GM11168 (cell line): ENCODE data around the gene MACROD2.

Experiments
- in situ Hi-C: fragments of 300-500 bp; cut with MboI; formaldehyde crosslinking; loops from one replicate; pipeline ENCODE4 v1.12.0; 2022; ENCODE audit warnings: low sequenced_read_pairs; ENCODE audit not compliant: unreplicated experiment

Gene MACROD2

DNA sequence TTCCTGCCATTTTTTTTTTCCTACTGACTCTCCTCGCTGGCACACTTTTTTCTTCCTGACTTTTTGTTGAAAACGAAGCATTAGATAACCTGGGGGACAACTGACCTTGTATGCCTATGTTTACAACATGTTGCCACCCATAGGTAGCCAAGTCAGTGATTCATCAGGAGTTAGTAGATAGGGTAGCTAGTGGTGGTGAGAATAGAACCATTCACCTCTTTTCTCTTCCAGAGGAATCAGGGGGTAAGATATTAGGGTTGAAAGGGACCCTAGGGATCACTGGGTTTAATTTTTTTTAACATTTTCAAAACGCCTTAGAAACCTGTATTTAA lies 770.0 kb downstream of the MACROD2 start:
- in situ Hi-C loops, result no loop called here

DNA sequence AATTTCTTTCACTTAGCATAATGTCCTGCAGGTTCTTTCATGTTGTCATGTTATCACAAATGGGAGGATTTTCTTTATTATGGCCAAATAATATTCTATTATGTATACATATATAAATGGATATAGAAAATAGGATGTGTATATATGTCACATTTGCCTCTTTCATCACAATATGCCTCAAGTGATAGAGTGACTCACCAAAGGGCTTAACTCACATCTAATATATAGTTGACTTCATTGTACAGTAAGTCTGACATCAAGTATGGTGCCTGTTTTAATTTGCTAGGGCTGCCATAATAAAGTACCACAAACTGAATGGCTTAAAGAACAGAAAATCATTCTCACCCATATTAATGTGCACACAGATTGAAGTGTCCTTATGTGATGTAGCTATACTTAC lies 778.2 kb downstream of the MACROD2 start:
- in situ Hi-C loops, result no loop called here

DNA sequence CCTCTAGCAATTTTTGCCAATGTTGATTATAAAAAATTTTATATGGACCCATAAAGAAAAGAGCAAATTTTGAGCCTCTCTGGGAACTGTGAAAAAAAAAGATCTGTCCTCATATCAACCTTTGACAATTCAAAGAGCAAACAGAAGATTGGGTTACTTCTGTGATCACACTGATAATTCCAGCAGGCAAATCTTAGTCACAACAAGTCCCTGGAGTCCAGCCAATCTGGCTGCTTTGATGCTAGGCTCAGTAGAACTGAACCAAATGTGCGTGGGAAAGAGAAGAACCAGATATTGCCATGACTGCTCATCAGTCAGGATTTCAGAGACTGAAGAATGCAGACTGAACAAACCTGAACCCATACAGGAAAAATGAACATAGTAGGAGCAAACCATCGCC lies 780.5 kb downstream of the MACROD2 start:
- in situ Hi-C loops, result no loop called here

DNA sequence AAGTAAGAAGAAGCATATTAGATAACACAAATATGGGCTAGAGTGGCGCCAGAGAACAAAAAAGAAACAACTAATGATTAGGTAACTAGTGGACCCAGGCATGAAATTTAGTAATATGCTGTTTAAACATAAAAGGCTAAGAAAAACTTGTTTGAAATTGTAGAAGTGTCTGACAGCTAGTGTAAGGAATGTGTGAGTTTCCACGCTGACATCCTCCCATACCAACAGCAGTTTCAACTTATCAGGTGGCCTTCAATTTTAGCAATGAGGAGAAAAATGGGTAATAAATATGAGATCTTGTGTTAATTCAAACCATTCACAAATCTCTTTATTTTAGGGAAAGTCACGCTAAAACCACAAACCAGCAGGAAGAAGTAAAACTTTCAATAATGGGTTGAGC lies 782.3 kb downstream of the MACROD2 start:
- in situ Hi-C loops, result no loop called here

DNA sequence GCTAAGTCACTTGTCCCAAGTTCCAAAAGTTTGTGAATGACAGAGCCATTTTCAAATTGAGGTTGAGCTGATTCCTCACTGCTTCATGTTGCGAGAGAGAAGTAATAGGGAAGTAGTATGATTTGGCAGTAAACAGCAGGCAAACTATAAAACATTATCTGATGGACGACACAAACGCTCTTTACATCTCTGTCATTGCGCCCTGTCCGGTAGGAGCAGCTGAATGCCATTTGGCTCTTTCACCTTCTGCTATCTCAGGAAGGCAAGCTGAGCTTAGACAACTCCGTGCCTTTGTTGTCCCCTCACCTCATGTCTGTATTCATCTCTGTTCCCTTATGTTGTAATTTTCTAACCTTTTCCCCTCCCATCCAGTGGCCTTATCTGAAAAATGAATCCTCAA lies 782.8 kb downstream of the MACROD2 start:
- in situ Hi-C loops, result no loop called here

DNA sequence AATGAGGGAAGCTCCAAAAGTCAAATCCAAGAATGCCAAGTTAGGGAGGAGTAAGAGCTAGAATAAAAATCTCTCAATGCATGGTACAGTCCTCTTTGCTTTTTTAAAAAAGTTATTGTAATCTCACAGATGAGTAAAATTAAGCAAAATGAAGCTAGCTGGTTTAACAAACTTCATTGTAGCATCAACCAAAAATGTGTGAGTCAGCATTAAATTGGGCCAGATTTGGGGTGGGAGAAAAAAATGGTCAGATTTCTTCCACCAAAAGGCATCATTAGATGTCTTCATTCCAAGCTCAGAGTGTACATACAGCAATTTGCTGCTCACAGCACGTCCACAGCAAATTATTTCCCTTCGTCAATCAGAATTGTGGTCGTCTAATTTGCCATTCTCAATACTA lies 783.6 kb downstream of the MACROD2 start:
- in situ Hi-C loops, result no loop called here

DNA sequence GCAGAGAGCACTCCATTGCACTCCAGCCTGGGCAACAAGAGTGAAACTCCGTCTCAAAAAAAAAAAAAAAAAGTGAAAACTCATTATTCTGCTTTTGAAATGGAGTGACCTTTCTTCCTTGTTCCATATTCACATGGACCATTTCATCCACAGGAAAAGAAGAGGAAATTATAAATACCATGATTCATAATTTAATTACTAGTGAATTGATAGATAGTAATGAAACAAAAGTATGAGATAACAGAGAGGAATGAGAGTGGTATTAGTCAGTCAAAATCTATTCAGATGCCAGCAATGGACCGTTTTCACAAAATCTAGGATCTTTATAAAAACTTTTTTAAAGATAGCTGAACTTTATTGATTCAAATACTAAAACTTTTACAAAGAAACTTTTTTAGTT lies 785.2 kb downstream of the MACROD2 start:
- in situ Hi-C loops, result no loop called here

DNA sequence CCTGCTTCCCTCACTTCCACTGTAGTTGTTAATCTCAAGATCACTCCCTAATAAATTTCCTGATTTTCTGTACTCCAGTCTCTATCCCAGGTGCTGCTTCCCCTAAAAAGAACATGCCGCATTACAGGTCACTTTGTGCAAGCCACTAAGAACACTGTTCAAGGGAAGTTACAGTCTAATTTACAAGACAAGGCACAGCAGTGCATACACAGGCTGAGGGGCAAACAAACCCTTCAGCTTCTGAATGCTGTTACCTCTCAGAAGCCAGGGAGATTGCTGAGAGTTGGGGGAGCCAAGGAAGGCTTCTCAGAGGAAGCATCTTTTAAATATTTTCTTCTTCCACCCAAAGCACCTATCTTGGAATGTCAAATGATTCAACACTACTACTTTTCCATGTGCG lies 787.4 kb downstream of the MACROD2 start:
- in situ Hi-C loops, result no loop called here

DNA sequence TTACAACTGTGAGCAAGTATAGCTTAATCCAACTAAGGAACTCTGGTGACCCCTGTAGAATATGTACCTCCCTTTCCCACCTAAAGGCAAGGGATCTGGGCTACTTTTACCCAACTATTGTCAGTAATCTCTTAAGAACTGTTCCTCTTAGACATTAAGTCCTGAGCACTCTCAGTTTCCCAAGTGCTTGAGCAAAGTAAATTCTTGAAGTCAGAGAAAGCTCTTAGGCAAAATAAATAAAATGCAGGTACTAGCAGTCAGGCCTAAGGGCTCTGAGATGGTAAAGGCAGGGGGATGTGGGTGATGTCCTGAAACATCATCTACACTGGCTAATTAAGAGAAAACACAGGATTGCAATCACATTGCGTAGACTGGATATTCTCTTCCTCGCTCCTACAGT lies 788.5 kb downstream of the MACROD2 start:
- in situ Hi-C loops, result no loop called here

DNA sequence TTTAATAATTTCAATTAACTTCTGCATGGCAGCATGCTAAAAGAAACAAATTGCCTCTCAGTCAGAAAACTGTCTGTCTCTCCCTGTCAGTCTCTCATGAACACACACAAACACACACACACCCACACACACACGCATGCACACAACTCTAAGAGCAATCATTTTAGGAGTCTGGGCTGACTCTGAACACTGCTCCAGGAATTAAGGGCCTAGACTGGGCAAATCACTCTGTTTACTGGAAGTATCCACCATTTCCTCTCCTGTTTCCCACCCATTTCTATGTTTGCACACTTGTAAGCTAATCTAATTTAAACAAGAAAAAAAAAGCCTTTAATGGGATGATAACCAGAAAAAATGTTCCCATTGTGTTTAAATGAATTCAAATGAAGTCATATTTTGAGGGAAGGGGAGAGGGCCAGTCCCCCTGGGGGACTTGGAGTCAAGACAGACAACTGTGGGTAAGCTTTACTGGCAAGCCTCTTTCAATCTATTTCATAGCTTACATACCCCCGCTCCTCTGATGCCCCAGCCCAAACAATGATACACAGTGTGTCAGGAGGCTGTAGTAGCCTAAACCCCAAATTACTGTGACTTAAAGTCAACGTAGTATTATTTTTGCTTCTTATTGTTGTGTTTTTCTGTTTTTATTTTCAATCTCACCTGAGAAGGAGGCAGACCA lies 789.9 kb downstream of the MACROD2 start:
- in situ Hi-C loops, result no loop called here

DNA sequence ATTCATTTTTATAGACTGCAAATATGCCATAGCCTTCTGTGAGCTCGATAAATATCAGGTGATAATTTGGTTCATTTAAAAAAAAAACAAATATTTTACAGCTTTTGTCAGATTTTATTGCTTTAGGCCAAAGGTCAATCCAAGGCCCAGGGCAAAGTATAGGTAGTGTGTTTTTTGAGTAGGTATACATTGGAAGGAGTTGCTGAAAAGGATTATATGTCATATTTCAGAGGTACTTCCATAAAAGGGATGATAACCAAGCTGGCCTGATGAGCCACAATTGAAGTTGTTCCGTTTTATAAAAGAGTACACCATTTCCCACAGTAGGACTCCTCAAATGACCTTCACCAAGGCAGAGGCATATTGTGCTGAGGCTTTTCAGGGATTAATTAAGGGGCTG lies 794.9 kb downstream of the MACROD2 start:
- in situ Hi-C loops, result no loop called here

DNA sequence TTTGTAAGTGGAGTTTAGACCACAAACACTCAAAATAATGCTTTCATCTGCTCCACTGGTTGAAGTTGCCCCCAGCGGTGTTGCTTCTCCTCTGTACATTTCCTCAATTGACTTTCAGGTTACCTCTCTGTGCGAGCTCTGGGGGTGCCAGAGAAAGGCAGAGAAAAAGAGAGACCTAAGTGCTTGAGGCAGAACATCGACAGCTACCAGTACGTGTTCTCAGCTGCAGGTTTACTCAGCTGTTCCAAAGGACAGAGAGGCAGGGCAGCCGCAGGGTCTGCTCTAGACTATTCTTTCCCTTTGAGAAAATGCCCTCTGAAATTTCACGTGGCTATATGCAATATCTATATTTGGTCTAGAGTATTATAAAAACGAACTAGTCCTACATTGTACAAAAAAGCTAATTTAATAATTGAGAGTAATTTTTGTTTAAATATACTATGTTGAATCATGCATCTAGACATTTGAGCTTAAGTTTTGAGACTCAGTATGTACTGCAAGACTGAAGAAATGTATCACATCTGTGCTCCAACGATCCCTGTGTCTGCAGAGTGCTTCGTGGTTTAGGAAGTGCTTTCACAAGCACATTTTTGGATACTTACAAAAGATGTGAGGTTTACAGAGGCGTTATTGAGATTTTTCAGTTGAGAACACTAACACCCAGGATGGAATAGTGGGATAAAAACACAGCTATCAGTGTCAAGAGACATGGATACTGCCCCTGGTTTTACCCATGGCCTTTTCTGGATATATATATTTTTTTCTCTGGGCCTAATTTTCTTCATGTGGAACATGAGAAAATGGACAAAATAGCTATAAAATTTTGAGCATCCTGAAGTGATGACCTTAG lies 795.7 kb downstream of the MACROD2 start:
- in situ Hi-C loops, result no loop called here

DNA sequence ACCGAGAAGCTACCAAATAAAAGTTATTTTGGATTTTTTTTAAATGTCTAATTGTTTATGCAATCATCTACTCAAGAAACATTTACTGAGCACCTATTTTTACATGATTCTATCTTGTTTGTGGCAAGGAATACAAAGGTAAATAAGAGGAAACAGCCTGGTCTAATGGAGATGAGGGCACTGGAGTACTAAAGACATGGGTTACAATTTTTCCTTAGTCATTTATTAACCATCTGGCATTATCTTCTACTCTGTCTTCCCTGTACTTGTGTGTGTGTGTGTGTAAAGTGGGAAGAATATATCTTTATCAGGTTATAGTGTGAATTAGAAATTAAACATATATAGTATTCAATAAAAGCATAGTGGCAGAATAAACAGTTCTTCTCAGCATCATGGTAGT lies 797.6 kb downstream of the MACROD2 start:
- in situ Hi-C loops, result no loop called here

DNA sequence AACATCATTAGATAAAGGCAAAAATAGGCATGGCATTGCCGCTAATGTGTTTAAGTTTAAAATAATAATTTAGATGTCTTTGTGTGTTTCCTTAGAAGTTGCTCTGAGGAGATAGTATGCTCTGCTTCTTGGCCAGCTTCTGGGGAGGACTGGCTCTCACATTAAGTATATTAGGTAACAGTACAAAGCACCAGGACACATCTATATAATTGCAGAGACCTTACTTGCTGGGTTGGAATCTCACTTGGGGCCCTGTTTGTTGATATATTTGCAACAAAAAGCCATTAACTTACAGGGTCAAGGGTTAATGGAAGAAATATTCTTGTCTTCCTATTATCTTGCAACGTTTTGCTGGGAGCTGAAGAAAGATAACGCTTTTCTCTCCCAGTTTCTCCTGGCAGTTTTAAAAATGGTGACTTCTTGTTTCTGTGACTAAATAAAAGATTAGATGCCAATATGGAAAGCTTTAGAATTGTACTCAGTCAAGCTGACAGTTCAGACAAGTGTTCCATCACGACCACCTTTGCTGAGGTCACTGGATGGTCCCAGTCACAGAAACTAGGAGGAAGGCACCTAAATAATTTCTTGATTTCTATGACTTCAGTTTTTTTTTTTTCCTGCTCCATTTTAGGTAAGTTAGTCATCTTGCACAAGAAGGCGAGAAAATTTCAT lies 804.4 kb downstream of the MACROD2 start:
- in situ Hi-C loops, result no loop called here

DNA sequence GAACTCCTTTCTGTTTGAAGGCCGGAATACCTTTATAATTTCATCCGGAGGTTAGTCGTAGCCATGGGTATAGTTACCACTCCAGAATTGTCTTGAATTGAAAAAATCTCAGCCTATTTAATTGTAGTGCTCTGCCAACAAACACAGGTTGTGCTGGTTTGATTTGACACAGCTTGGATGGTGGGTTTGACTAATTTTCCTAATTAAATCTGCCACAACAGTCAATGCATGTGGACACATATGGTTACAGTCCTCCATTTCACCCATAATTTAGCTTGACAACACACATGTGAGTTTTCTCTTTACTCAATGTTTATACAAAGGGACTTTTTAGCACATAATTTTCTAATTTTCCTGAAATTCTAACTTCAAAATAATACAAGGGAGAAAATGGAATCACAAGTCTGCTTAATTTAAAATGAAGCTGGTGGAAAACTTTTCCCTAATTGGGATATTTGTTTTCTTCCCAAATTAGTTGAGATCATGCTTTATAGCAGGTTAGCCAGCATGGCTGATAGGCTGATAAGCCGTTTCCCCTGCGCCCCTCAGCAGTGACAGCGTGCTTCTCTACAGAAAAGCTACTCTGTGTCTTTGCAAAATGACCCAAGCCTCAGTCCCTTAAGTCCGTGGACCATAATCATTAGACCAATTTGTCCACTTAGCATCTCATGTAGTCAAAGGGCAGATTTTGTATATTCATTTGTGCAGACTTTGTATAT lies 805.5 kb downstream of the MACROD2 start:
- in situ Hi-C loops, result no loop called here

DNA sequence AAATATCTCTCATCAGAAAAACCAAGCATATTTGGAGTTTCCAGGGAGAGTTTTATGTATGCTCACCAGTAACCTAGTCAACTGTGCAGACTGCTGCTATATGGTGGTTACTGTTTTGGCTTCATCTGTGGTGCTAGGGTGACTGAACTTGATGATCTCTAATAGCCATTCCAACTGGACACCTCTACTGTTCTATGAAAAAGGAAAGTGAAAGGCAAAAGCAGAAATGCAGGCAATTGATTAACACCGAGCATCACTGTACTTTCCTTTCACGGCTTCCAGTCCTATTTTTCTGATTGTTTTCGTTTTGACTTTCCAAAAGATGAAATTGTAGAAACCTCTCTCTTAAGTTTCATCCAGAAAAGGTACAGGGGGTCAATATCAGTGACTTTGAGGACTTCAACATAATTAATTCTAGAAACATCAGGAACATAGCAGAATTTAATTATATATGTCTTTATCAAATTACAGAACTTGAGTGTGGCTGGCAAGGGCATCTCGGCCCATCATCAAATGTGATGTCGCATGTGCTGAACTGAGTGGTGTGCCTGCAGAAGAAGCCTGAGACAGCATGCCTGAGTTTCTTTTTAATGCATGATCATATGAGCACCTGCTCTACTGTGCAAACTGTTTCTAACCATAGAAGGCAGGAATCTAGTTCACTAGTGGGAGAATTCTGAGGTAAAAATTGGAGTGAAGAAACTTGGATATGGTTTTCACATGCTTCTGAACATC lies 806.4 kb downstream of the MACROD2 start:
- in situ Hi-C loops, result no loop called here

DNA sequence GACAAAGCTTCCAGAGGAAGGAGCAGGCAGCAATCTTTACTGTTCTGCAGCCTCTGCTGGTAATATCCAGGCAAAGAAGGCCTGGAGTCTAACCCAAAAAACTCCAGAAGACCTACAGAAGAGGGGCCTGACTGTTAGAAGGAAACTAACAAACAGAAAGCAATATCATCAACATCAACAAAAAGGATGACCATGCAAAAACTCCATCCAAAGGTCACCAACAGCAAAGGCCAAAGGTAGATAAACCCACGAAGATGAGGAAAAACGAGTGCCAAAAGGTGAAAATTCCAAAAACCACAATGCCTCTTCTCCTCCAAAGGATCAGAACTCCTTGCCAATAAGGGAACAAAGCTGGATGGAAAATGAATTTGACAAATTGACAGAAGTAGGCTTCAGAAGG lies 811.9 kb downstream of the MACROD2 start:
- in situ Hi-C loops, result no loop called here

DNA sequence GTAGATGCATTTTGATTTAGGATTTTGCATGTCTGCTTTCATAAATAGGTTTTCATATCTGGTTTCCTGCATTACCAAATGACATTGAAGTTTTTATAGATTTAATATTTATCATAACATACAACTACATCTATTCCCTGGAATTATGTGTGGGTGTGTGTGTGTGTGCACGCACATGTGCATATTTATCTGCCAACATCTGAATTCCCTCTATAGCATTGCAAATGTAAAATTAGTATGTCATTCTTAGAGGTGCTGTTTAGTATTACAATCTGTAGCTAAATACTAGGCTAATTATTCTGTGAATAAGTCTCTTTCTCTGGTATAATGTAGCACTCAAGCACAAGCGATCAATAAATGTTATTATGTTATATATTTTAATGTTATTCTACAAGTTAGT lies 820.0 kb downstream of the MACROD2 start:
- in situ Hi-C loops, result no loop called here

DNA sequence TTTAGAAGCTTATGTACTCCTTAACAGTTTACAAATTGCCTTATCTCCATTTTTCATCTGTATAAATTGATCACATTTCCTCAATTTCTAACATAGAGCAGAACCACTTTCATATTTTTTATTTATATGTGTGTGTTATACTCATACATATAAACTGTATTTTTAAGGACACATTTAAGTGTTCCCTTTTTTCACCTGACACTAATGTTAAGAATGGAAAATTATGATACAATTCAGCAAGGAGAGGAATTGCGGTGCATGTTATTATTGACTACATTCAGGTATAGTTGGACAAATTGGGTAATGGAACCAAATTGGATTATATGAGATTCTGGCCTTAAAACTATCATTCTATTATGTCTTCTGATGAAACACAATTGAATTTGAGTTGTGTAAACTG lies 821.2 kb downstream of the MACROD2 start:
- in situ Hi-C loops, result no loop called here

DNA sequence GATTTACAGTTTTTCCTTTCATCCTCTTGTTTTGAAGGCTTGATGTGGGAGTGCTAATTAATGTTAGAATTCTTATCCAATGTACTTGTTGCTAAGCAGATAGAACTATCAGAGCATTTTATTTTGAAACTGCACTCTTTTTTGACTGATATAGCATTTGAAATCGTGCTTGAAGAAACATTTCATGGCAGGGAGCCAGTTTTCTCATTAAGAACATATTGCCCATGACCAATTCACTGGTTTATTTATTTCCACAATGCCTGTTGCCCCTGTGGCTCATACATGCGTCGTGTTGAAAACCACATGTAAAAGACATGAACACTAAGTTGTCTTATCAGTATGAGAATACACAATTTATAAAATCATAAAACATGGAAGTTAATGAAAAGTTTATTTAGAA lies 821.8 kb downstream of the MACROD2 start:
- in situ Hi-C loops, result no loop called here
